HepG2 (cell line): ENCODE results near the gene CA9. TPM values are rescaled to one million over a fixed set of nuclear protein-coding genes. Genes with fewer than 3 reads are reported as not detected.
A peak's percentile ranks its signal among the peaks of the same experiment; 100 is the strongest.

Source experiments
- ARID4A ChIP-seq: sonication (generic); formaldehyde crosslinking; IDR thresholded peaks from 2 replicates; pipeline ENCODE4 v1.5.0; 2020; ENCODE audit warnings: mild to moderate bottlenecking, missing genetic modification reagents, borderline replicate concordance
- ARNT ChIP-seq: fragments of 450-650 bp; IDR thresholded peaks from 2 replicates; pipeline ENCODE4 v1.6.1; 2017
- ATM ChIP-seq: fragments of 450-650 bp; IDR thresholded peaks from 2 replicates; pipeline ENCODE4 v1.7.1; 2017; ENCODE audit warnings: mild to moderate bottlenecking, borderline replicate concordance
- ATRX ChIP-seq: sonication (generic); formaldehyde crosslinking; IDR thresholded peaks from 2 replicates; pipeline ENCODE4 v1.4.0; 2020; ENCODE audit warnings: missing genetic modification reagents, borderline replicate concordance
- BCL6 ChIP-seq: IDR thresholded peaks from 2 replicates; pipeline ENCODE4 v1.6.1; 2016; ENCODE audit warnings: missing genetic modification reagents, missing compliant biosample characterization
- BHLHE40 ChIP-seq: IDR thresholded peaks from 2 replicates; pipeline ENCODE4 v1.6.1; 2011; ENCODE audit warnings: low read length, improper control_type of control experiment
- CEBPB ChIP-seq: IDR thresholded peaks from 2 replicates; pipeline ENCODE4 v1.6.1; 2011; ENCODE audit warnings: low read depth, low read length, improper control_type of control experiment, borderline replicate concordance
- CREM ChIP-seq, 2 experiments: sonication (generic) in 1 of 2; formaldehyde crosslinking in 1 of 2; IDR thresholded peaks; 2 replicates each; pipeline versions ENCODE4 v1.4.0 to v1.6.1; 2016 to 2020; ENCODE audit warnings: antibody characterized with exemption in 1 of 2, mild to moderate bottlenecking in 1 of 2, missing genetic modification reagents in 1 of 2
- DPF2 ChIP-seq: sonication (generic); formaldehyde crosslinking; IDR thresholded peaks from 2 replicates; pipeline ENCODE4 v1.4.0; 2020; ENCODE audit warnings: mild to moderate bottlenecking, low read depth, missing genetic modification reagents, borderline replicate concordance
- HNF4A ChIP-seq: sonication (generic); formaldehyde crosslinking; IDR thresholded peaks from 2 replicates; pipeline ENCODE4 v1.4.0; 2020; ENCODE audit warnings: missing genetic modification reagents
- MIXL1 ChIP-seq: IDR thresholded peaks from 2 replicates; pipeline ENCODE4 v1.6.1; 2016
- NFRKB ChIP-seq: fragments of 450-650 bp; IDR thresholded peaks from 2 replicates; pipeline ENCODE4 v1.6.1; 2017
- NFYC ChIP-seq: IDR thresholded peaks from 2 replicates; pipeline ENCODE4 v1.6.1; 2016; ENCODE audit warnings: missing genetic modification reagents, missing compliant biosample characterization
- PHF20 ChIP-seq: sonication (generic); formaldehyde crosslinking; IDR thresholded peaks from 2 replicates; pipeline ENCODE4 v1.5.0; 2020; ENCODE audit warnings: mild to moderate bottlenecking, missing genetic modification reagents
- SALL1 ChIP-seq: sonication (generic); formaldehyde crosslinking; IDR thresholded peaks from 2 replicates; pipeline ENCODE4 v1.8.0; 2022; ENCODE audit warnings: mild to moderate bottlenecking, missing genetic modification reagents
- SMARCE1 ChIP-seq: fragments of 450-650 bp; IDR thresholded peaks from 2 replicates; pipeline ENCODE4 v1.6.1; 2017; ENCODE audit warnings: borderline replicate concordance
- TCF7L2 ChIP-seq: IDR thresholded peaks from 2 replicates; pipeline ENCODE4 v1.6.1; 2011; ENCODE audit warnings: mild to moderate bottlenecking, low read depth, low read length, moderate library complexity
- TEAD2 ChIP-seq: sonication (generic); formaldehyde crosslinking; IDR thresholded peaks from 2 replicates; pipeline ENCODE4 v1.9.0; 2021; ENCODE audit warnings: missing genetic modification reagents
- TFDP2 ChIP-seq: sonication (generic); formaldehyde crosslinking; IDR thresholded peaks from 2 replicates; pipeline ENCODE4 v1.4.0; 2020; ENCODE audit warnings: missing genetic modification reagents
- ZBTB14 ChIP-seq: sonication (generic); formaldehyde crosslinking; IDR thresholded peaks from 2 replicates; pipeline ENCODE4 v1.4.0; 2020; ENCODE audit warnings: missing genetic modification reagents
- ZFP90 ChIP-seq: sonication (generic); formaldehyde crosslinking; IDR thresholded peaks from 2 replicates; pipeline ENCODE4 v1.8.0; 2022; ENCODE audit warnings: missing genetic modification reagents, mild to moderate bottlenecking, inconsistent platforms, borderline replicate concordance
- ZNF160 ChIP-seq: sonication (generic); formaldehyde crosslinking; IDR thresholded peaks from 2 replicates; pipeline ENCODE4 v1.8.0; 2022; ENCODE audit warnings: mild to moderate bottlenecking, inconsistent platforms, missing genetic modification reagents
- ZNF30 ChIP-seq: sonication (generic); formaldehyde crosslinking; IDR thresholded peaks from 2 replicates; pipeline ENCODE4 v1.5.0; 2020; ENCODE audit warnings: mild to moderate bottlenecking, missing genetic modification reagents
- polyA plus RNA-seq, 8 experiments: library from polyadenylated mRNA; depleted of rRNA in 3 of 8; stranded (reverse) in 7 of 8; unstranded in 1 of 8; fragments of >200 nt; fragmentation: Illumina TruSeq in 4 of 8; extraction: Trizol in 4 of 8; gene quantifications; 2 replicates each; pipeline versions ENCODE4 v1.2.1 to v1.2.3, GENCODE V29; 2011 to 2016; ENCODE audit warnings: low read depth in 4 of 8, missing spikeins in 1 of 8, mixed read lengths in 1 of 8; ENCODE audit not compliant: insufficient read depth in 1 of 8
- total RNA-seq, 5 experiments: library from RNA; depleted of rRNA; stranded (reverse); fragments of >200 nt; fragmentation: Illumina TruSeq; extraction: Trizol; gene quantifications; 2 replicates each; pipeline ENCODE4 v1.2.3, GENCODE V29; 2016; ENCODE audit warnings: low read depth in 1 of 5
- TF ChIP-seq, protein P1 (sequence below): IDR thresholded peaks from 2 replicates; pipeline ENCODE4 v1.6.1; 2016

CA9 gene
- total and polyA plus RNA-seq, 2 of the 13 experiments (the other 11 are each of a cell fraction or from before 2014, with no cell fraction given): 0.13 to 152 TPM

- TF ChIP-seq ARID4A (CRISPR knock-in tag) (no peak), ZFP90 (CRISPR knock-in tag) (peak; percentile 71; the same call in 1 of the 2 replicates), NFRKB (no peak), ARNT (no peak), SALL1 (CRISPR knock-in tag) (no peak), CREM (IDR thresholded peaks at IDR 0.05) (peak; percentile 30; the same call in 1 of the 2 replicates), CREM (CRISPR knock-in tag; IDR thresholded peaks at IDR 0.05) (no peak), DPF2 (CRISPR knock-in tag) (peak; percentile 60; the same call in 1 of the 2 replicates), ZNF160 (CRISPR knock-in tag) (no peak), ATM (no peak), TCF7L2 (no peak), BCL6 (CRISPR knock-in tag) (0 out of 2 replicates have a peak, but pooled peaks have one; percentile 19), TEAD2 (no peak), MIXL1 (CRISPR knock-in tag) (no peak), NFYC (CRISPR knock-in tag) (no peak), ATRX (CRISPR knock-in tag) (no peak), ZNF30 (CRISPR knock-in tag) (no peak), BHLHE40 (peak; percentile 48; the same call in 1 of the 2 replicates), ZBTB14 (CRISPR knock-in tag) (no peak), TFDP2 (CRISPR knock-in tag) (no peak), HNF4A (CRISPR knock-in tag) (no peak), CEBPB (peak; percentile 94), PHF20 (CRISPR knock-in tag) (no peak), SMARCE1 (no peak)
- TF ChIP-seq, protein P1, sequence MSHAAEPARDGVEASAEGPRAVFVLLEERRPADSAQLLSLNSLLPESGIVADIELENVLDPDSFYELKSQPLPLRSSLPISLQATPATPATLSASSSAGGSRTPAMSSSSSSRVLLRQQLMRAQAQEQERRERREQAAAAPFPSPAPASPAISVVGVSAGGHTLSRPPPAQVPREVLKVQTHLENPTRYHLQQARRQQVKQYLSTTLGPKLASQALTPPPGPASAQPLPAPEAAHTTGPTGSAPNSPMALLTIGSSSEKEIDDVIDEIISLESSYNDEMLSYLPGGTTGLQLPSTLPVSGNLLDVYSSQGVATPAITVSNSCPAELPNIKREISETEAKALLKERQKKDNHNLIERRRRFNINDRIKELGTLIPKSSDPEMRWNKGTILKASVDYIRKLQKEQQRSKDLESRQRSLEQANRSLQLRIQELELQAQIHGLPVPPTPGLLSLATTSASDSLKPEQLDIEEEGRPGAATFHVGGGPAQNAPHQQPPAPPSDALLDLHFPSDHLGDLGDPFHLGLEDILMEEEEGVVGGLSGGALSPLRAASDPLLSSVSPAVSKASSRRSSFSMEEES (CRISPR knock-in tag): no peak
These were observed 21.5 kb upstream of the CA9 start (continued) for GRCh38 chr9:35651956-35652828.
